CD4-positive, alpha-beta T cell treated with Interleukin-10 for 1 hour (primary cell): Measurements from ENCODE around the gene PLCB1.
A peak's percentile ranks its signal among the peaks of the same experiment; 100 is the strongest.
"Not testable (repeated sequence)": the region's sequence is repeated elsewhere in the genome, so short reads cannot be mapped to it uniquely, and the experiment has no call there.

Experiments
- DNase-seq: peaks from one replicate; pipeline ENCODE4 v3.0.0-alpha.2; 2020

PLCB1 gene

DNA sequence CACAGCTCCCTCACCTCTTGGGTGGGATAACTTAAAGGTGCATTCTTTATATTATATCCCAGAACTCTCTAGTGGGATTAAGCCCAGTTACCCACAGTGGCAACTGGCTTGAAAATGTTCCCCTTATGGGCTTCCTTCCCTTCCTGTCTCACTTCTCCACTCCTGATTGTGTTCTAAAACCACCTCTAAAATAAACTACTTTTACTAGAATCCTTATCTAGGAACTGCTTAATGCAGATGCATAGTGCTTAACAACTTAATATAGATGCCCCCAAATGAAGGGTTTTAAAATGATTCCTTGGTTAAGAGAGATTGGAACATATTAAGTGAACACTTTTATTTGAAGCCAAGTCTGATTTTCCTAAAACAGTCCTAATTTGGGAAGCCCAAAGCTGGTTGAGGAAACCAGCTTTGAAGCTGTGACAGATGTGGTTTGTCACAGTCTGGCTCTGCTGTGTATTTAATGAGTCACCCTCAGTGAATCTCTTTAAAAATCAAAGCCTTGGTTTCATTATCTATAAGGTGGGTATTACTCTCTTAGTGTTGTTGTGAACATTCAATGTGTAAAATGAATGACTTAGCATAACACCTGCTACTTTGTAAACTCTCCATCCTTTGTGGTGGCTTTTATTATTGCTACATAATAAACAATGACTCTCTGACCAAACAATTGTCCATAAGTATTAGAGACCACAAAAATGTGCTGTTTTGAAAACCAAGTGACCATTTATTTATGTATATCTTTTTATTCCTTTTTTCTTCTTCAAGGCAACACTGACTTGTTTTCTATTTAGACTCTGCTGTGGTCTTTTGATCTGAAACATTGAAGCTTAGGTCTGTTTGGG lies 24.4 kb downstream of the PLCB1 start:
- peak; percentile 32 for DNase-seq

GRCh38 chr20:8159217-8159616 lies 27.2 kb downstream of the PLCB1 start:
- not testable (repeated sequence) for DNase-seq

DNA sequence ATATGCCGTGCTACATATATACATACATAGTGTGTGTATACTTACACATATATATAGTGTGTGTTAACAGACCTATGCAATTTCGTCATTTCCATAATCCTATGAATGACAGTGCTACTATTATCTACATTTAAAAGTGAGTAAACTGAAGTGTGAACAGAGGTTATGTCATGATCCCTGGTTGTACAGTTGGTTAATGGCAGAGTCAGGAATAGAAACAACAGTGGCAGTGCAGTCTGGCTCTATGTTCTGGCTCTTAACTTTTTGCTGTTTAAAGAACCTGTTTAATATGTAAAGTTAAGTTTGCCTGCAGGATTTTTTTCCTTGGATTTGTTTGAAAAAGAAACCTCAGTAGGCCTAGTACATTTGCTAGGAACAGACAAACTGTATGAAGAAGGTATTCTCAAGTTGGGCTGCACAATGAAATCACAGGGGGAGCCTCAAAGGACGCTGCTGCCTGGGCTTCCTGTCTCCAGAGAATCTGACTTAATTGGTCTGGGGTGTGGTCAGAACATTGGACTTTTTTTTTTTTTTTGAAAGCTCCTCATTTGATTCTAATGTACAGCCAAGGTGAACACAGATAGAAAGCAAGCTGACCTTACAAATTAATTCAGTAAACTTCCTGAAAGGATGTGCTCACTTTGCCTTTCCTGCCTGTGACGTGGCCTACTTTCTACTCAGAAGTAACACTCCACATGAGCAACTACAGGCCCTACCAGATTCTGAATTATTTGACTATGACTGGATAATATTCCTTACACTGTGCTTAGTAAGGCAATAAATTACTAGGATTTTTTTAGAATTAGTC lies 29.4 kb downstream of the PLCB1 start:
- DNase-seq, result no peak

DNA sequence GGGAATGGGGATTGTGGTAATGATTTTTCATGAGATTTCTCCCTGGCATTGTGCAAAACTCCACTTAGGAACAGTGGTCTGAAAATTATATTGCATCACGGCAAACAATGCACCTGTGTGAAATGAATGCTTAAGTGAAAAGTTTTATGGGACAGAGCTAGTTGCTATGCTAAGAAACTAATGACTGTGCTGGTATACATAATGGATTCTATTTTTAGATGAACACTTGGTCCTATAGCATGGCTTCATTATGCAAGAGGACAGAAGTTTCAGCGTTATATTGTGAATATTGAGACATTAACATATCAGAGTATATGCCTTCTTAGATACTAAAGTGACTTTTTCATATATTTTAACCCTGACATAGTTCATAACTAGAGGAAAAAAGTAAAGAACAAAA lies 30.5 kb downstream of the PLCB1 start:
- DNase-seq, result no peak

- DNase-seq, result no peak
Measured at GRCh38 chr20:8163543-8163942, 31.5 kb downstream of the PLCB1 start.

- DNase-seq, result no peak
Measured at GRCh38 chr20:8166730-8167129, 34.7 kb downstream of the PLCB1 start.

- DNase-seq, result no peak
Measured at GRCh38 chr20:8168785-8169288, 36.8 kb downstream of the PLCB1 start.

GRCh38 chr20:8170921-8171320 lies 38.9 kb downstream of the PLCB1 start:
- no peak for DNase-seq

- DNase-seq, result no peak
Measured at GRCh38 chr20:8172191-8172590, 40.1 kb downstream of the PLCB1 start.

- DNase-seq, result no peak
Measured at GRCh38 chr20:8175741-8176675, 43.9 kb downstream of the PLCB1 start.

DNA sequence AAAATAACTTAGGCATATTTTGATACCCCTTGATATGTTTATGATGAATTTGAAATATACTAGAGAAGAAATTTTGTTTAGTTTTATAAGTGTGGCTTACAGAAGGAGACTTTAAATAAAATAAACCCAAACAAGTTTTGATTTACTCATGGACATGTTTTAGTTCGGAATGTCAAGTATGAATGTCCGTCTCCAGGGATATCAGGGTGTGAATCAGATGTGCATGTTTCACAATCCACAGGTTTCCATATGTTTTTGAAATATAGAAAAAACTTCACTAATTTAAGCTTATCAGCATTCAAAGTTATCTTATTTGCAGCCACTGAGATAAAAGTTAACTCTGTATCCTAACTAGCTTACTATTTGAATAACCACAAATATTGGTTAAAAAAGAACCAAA lies 51.5 kb downstream of the PLCB1 start:
- DNase-seq, result no peak

GRCh38 chr20:8187740-8188139 lies 55.7 kb downstream of the PLCB1 start:
- DNase-seq, result no peak

- DNase-seq, result no peak
Measured at GRCh38 chr20:8190043-8190880, 58.2 kb downstream of the PLCB1 start.

GRCh38 chr20:8194721-8195120 lies 62.7 kb downstream of the PLCB1 start:
- DNase-seq, result no peak

DNA sequence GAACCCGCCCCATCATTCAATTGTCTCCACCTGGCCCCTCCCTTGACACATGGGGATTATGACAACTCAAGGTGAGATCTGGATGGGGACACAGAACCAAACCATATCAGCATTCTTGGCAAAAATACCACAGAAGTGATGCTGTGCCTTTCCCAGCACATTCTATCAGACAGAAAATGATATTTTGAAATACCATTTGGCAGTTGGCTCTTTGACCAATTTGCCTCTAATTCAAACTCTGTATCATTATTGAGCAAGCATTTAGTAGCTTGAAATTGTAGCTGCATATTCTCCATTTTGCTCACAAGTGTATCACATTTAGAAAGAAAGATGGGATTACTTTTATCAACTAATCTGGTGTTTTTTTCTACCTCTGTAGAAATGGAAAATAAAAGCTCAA lies 64.0 kb downstream of the PLCB1 start:
- no peak for DNase-seq

DNA sequence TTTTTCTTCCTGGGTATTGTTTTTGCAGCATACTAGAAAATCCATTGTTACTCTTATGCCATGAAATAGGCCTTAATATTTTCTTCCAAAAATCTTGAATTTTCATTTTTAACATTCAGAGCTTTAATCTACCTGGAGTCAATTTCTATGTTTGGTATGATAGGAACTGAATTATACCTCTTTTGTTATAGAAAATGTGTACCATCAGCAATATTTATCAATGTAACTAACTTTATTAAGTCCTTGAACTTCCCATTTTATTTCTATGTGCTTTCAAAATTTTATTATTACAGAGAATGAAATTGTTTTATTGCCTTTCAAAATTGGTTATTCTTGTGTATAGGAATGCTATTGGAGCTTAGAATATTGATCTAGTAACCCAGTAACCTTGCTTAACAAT lies 68.2 kb downstream of the PLCB1 start:
- DNase-seq, result no peak

DNA sequence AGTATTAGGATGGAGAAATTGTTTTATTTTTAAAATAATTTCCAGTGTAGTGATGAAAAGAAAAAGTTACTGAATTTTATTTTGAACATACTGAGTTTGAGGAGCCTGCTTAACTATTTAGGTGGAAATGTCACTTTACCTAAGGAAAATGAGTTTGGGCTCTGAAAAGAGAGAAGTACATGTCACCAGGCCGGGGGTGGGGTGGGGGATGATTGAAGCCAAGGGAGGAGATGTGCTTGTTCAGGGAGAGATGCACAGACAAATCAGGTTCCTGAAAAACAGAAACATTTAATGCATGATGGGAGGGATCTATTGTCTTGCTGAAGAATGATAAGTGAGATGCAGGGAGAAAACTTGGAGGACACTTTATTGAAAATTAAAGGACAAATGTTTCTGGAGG lies 71.3 kb downstream of the PLCB1 start:
- no peak for DNase-seq

GRCh38 chr20:8205996-8206395 lies 73.9 kb downstream of the PLCB1 start:
- no peak for DNase-seq

DNA sequence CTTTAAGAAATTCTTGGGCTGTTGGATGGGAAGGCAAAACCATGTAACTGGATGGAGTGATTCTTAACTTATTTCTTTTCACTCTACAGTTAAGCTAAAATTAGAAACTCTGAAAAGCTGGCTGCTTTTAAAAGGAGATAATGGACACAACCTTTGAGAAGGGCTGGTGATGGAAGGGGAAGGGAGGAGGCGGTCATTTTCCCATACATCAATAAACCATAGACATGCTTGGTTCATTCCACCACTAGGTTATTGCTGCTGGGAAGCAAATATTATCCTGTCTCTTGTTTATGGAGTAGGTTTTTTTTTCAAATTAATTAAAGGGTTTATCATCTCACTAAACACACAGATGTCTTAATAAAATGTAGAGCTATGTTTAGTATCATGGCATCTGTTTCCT lies 76.2 kb downstream of the PLCB1 start:
- DNase-seq, result no peak

DNA sequence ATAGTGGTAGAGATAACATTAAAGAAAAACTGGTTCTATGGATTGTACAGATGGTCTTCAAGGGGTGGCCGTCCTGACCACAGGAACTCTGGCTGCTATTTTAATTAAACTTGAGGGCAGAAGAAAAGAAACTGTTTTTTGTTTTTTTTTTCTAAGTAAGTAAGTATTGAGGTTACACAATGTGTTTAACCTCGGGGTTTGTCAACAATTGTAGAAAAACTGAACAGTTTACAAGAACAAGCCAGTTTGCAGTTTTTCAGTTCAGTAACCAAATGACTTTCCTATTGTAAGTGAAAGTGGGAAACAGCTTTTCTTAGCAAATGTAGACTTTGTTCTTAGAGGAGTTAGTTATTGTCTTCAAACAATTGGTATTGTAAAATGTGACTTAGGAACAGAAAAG lies 77.0 kb downstream of the PLCB1 start:
- DNase-seq, result no peak

GRCh38 chr20:8210749-8211148 lies 78.7 kb downstream of the PLCB1 start:
- DNase-seq, result no peak

DNA sequence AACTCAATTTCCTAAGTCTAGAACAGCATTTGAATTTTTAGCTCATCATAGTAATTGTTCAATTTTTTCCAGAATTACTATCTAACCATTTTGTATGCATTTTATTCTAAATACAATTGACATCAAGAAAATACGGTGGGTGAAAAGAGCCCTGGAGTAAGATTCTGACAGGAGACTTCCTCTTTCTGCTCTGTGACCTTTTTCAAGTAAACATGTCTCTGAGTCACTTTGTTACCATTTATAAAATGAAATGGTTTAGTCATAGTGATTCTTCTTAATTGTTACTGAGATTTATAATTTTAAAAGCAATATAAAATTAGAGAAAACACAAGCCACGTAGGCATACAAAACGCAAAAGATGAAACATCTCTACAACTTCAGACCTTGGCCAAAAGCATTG lies 80.2 kb downstream of the PLCB1 start:
- DNase-seq, result no peak
